CD4-positive, alpha-beta T cell treated with Interleukin-10 for 1 hour (primary cell): Measurements from ENCODE around the gene TRIM58.

Experiments
- DNase-seq: peaks from one replicate; pipeline ENCODE4 v3.0.0-alpha.2; 2020

Gene TRIM58

GRCh38 chr1:247895163-247895637 is 38.2 kb downstream of the TRIM58 start, which contains the start of gene OR2W3:
TSS of gene OR2W3 (plus strand) at chr1:247895587. CDS start at chr1:247895587, 0 bp downstream.
- no peak for DNase-seq

- no peak for DNase-seq
These were observed 39.0 kb downstream of the TRIM58 start for GRCh38 chr1:247895976-247896375.

- DNase-seq: no peak
These were observed 47.1 kb downstream of the TRIM58 start for GRCh38 chr1:247904122-247904521.

- DNase-seq: no peak
These were observed 48.2 kb downstream of the TRIM58 start for GRCh38 chr1:247905181-247905580.

- no peak for DNase-seq
These were observed 49.0 kb downstream of the TRIM58 start for GRCh38 chr1:247905910-247906503.

- peak; percentile 26 for DNase-seq
These were observed 49.6 kb downstream of the TRIM58 start for GRCh38 chr1:247906504-247907047.

GRCh38 chr1:247908766-247909165 is 51.8 kb downstream of the TRIM58 start:
- DNase-seq: no peak

GRCh38 chr1:247913786-247914185 is 56.8 kb downstream of the TRIM58 start:
- no peak for DNase-seq

- DNase-seq: no peak
These were observed 58.1 kb downstream of the TRIM58 start for GRCh38 chr1:247914941-247915662.

GRCh38 chr1:247919952-247920351 is 63.0 kb downstream of the TRIM58 start, which contains the start of gene OR2T8:
TSS of gene OR2T8 (plus strand) at chr1:247920252. CDS start at chr1:247921018, 766 bp downstream.
- DNase-seq: no peak

- no peak for DNase-seq
These were observed 67.0 kb downstream of the TRIM58 start for GRCh38 chr1:247923941-247924340.

GRCh38 chr1:247924868-247925267 is 67.9 kb downstream of the TRIM58 start, which contains the start of gene OR2AJ1:
TSS of gene OR2AJ1 (plus strand) at chr1:247924889. CDS start at chr1:247933769, 8,880 bp downstream.
- DNase-seq: no peak
